Type B pancreatic cell (in vitro differentiated cells): ENCODE measurements around the gene STK33. TPM values are rescaled to one million over a fixed set of nuclear protein-coding genes. Genes with fewer than 3 reads are reported as not detected.

ENCODE experiments used
- DNase-seq: peaks from one replicate; pipeline ENCODE4 v3.0.0; 2021; ENCODE audit warnings: mixed read lengths; ENCODE audit not compliant: unreplicated experiment; ENCODE audit errors: extremely low spot score
- H3K27ac Mint-ChIP-seq: 2 replicates; pipeline ENCODE4 v1.8.0; 2021; ENCODE audit warnings: mild to moderate bottlenecking, mixed read lengths
- H3K27me3 Mint-ChIP-seq: 2 replicates; pipeline ENCODE4 v1.8.0; 2021; ENCODE audit warnings: mixed read lengths
- H3K36me3 Mint-ChIP-seq: 2 replicates; pipeline ENCODE4 v1.8.0; 2021; ENCODE audit warnings: mixed read lengths
- H3K4me1 Mint-ChIP-seq: one replicate; pipeline ENCODE4 v1.8.0; 2021; ENCODE audit warnings: mixed read lengths; ENCODE audit not compliant: unreplicated experiment
- H3K4me3 Mint-ChIP-seq: 2 replicates; pipeline ENCODE4 v1.8.0; 2021; ENCODE audit warnings: mild to moderate bottlenecking, mixed read lengths
- H3K9me3 Mint-ChIP-seq: 2 replicates; pipeline ENCODE4 v1.8.0; 2021; ENCODE audit warnings: mixed read lengths
- CTCF ChIP-seq: fragments of 200-600 bp; sonication (generic); conservative IDR thresholded peaks from 2 replicates; pipeline ENCODE4 v1.5.0; 2021; ENCODE audit warnings: antibody characterized with exemption, mild to moderate bottlenecking
- total RNA-seq: library from RNA; stranded (reverse); gene quantifications from 2 replicates; pipeline ENCODE4 v1.2.1, GENCODE V29; 2021; ENCODE audit warnings: low replicate concordance

STK33 gene
- total RNA-seq, 1 donor from 2014 or later: 20.3 TPM

GRCh38 chr11:8523396-8523795, 70.6 kb downstream of the STK33 start:
- Mint-ChIP-seq H3K27me3 (peaks cover 4% of the 10 kb centered on the region), H3K36me3 (peaks cover 3% of the 10 kb centered on the region), H3K4me1 (no peaks in the 10 kb centered on the region), H3K4me3 (no peak overlapping the region), H3K9me3 (peaks cover 4% of the 10 kb centered on the region), H3K27ac (no peak overlapping the region)
- no peak for DNase-seq
- TF ChIP-seq CTCF: no peak

GRCh38 chr11:8512547-8512946, 81.5 kb downstream of the STK33 start:
- H3K4me3 Mint-ChIP-seq: no peak overlapping the region
- peaks cover 15% of the 10 kb centered on the region for H3K27me3 Mint-ChIP-seq
- peaks cover 20% of the 10 kb centered on the region for H3K9me3 Mint-ChIP-seq
- no peak overlapping the region for H3K27ac Mint-ChIP-seq
- no peaks in the 10 kb centered on the region for H3K4me1 Mint-ChIP-seq
- no peak for TF ChIP-seq CTCF
- peaks cover 4% of the 10 kb centered on the region for H3K36me3 Mint-ChIP-seq
- DNase-seq: no peak

- peaks cover 6% of the 10 kb centered on the region for H3K4me1 Mint-ChIP-seq
- H3K27me3 Mint-ChIP-seq: no peaks in the 10 kb centered on the region
- H3K36me3 Mint-ChIP-seq: no peaks in the 10 kb centered on the region
- H3K4me3 Mint-ChIP-seq: peak overlapping the region; percentile 3
- peaks cover 7% of the 10 kb centered on the region for H3K9me3 Mint-ChIP-seq
- no peak overlapping the region for H3K27ac Mint-ChIP-seq
- no peak for DNase-seq
- no peak for TF ChIP-seq CTCF
Measured at GRCh38 chr11:8503910-8504364, 90.1 kb downstream of the STK33 start.

GRCh38 chr11:8501836-8502235, 92.2 kb downstream of the STK33 start:
- DNase-seq: no peak
- peaks cover 6% of the 10 kb centered on the region for H3K4me1 Mint-ChIP-seq
- no peak for TF ChIP-seq CTCF
- H3K4me3 Mint-ChIP-seq: no peak overlapping the region
- no peaks in the 10 kb centered on the region for H3K27me3 Mint-ChIP-seq
- H3K27ac Mint-ChIP-seq: no peak overlapping the region
- peaks cover 10% of the 10 kb centered on the region for H3K9me3 Mint-ChIP-seq
- H3K36me3 Mint-ChIP-seq: no peaks in the 10 kb centered on the region

- TF ChIP-seq CTCF: no peak
- Mint-ChIP-seq H3K4me3 (no peak overlapping the region), H3K4me1 (no peaks in the 10 kb centered on the region), H3K9me3 (peaks cover 5% of the 10 kb centered on the region), H3K27me3 (peaks cover 10% of the 10 kb centered on the region), H3K27ac (no peak overlapping the region), H3K36me3 (no peaks in the 10 kb centered on the region)
- DNase-seq: no peak
Measured at GRCh38 chr11:8488395-8488794, 105.6 kb downstream of the STK33 start.

- H3K27ac Mint-ChIP-seq: no peak overlapping the region
- TF ChIP-seq CTCF: no peak
- DNase-seq: no peak
- peaks cover 5% of the 10 kb centered on the region for H3K9me3 Mint-ChIP-seq
- H3K4me3 Mint-ChIP-seq: no peak overlapping the region
- no peaks in the 10 kb centered on the region for H3K4me1 Mint-ChIP-seq
- H3K27me3 Mint-ChIP-seq: peaks cover under 1% of the 10 kb centered on the region
- no peaks in the 10 kb centered on the region for H3K36me3 Mint-ChIP-seq
Measured at GRCh38 chr11:8487261-8487660, 106.8 kb downstream of the STK33 start.
